GM12878 (cell line): ENCODE data around the gene AKAP14.

ENCODE experiments used
- CBX3 ChIP-seq: fragments of 200-600 bp; sonication (generic); IDR thresholded peaks from 2 replicates; pipeline ENCODE4 v1.6.1; 2016; ENCODE audit warnings: low read depth, borderline replicate concordance
- CREB1 ChIP-seq: IDR thresholded peaks from 2 replicates; pipeline ENCODE4 v1.6.1; 2012; ENCODE audit warnings: low read depth, mild to moderate bottlenecking, inconsistent platforms
- EZH2 ChIP-seq: IDR thresholded peaks from 2 replicates; pipeline ENCODE4 v1.6.1; 2012; ENCODE audit warnings: low read depth, mild to moderate bottlenecking, control low read depth, inconsistent platforms, low read length, borderline replicate concordance; ENCODE audit not compliant: control insufficient read depth
- GABPA ChIP-seq: IDR thresholded peaks from 2 replicates; pipeline ENCODE4 v1.6.1; 2014; ENCODE audit warnings: antibody characterized with exemption, low read depth, mild to moderate bottlenecking, inconsistent platforms
- JUND ChIP-seq: IDR thresholded peaks from 2 replicates; pipeline ENCODE4 v1.6.1; 2012; ENCODE audit warnings: low read depth, mild to moderate bottlenecking, low read length, improper control_type of control experiment, moderate library complexity
- NRF1 ChIP-seq: conservative IDR thresholded peaks from 2 replicates; pipeline ENCODE4 v1.6.1; 2011; ENCODE audit warnings: mild to moderate bottlenecking, low read depth, low read length, improper control_type of control experiment
- POLR2AphosphoS2 ChIP-seq: IDR thresholded peaks from 2 replicates; pipeline ENCODE4 v1.6.1; 2011; ENCODE audit warnings: low read depth, mild to moderate bottlenecking, low read length, improper control_type of control experiment, moderate library complexity
- ZNF24 ChIP-seq: fragments of 450-650 bp; IDR thresholded peaks from 2 replicates; pipeline ENCODE4 v1.6.1; 2017; ENCODE audit warnings: antibody characterized with exemption, mild to moderate bottlenecking
- TF ChIP-seq, protein P1 (sequence below): fragments of 450-650 bp; IDR thresholded peaks from 2 replicates; pipeline ENCODE4 v1.6.1; 2016; ENCODE audit warnings: mild to moderate bottlenecking
- TF ChIP-seq, protein P2 (sequence below), 3 experiments: IDR thresholded peaks in 2 of 3; conservative IDR thresholded peaks in 1 of 3; 2 replicates each; pipeline ENCODE4 v1.5.1; 2011; ENCODE audit warnings: low read depth in 3 of 3, low read length in 3 of 3, mild to moderate bottlenecking in 3 of 3, control low read depth in 2 of 3, moderate library complexity in 2 of 3, inconsistent platforms in 1 of 3, mixed read lengths in 1 of 3; ENCODE audit not compliant: control insufficient read depth in 2 of 3, insufficient read depth in 1 of 3; ENCODE audit errors: extremely low read depth in 1 of 3
- TF ChIP-seq, protein P3 (sequence below): IDR thresholded peaks from 2 replicates; pipeline ENCODE4 v1.6.1; 2012; ENCODE audit warnings: low read depth, low read length, improper control_type of control experiment

DNA sequence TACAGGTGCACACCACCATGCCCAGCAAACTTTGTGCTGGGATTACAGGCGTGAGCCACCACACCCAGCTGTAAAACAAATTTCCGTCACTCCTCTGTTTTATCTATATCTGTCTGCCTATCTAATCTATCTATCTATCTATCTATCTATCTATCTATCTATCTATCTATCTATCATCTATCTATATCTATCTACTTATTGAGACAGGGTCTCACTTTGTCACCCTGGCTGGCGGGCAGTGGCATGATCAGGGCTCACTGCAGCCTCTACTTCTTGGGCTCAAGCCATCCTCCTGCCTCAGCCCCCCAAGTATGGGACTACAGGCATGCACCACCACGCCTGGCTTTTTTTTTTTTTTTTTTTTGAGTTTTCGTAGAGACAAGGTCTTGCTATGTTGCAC lies 20.6 kb downstream of the AKAP14 start:
- no peak for TF ChIP-seq ZNF24
- TF ChIP-seq GABPA: no peak
- TF ChIP-seq, protein P1, sequence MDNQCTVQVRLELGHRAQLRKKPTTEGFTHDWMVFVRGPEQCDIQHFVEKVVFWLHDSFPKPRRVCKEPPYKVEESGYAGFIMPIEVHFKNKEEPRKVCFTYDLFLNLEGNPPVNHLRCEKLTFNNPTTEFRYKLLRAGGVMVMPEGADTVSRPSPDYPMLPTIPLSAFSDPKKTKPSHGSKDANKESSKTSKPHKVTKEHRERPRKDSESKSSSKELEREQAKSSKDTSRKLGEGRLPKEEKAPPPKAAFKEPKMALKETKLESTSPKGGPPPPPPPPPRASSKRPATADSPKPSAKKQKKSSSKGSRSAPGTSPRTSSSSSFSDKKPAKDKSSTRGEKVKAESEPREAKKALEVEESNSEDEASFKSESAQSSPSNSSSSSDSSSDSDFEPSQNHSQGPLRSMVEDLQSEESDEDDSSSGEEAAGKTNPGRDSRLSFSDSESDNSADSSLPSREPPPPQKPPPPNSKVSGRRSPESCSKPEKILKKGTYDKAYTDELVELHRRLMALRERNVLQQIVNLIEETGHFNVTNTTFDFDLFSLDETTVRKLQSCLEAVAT: no peak
- TF ChIP-seq, protein P2, sequence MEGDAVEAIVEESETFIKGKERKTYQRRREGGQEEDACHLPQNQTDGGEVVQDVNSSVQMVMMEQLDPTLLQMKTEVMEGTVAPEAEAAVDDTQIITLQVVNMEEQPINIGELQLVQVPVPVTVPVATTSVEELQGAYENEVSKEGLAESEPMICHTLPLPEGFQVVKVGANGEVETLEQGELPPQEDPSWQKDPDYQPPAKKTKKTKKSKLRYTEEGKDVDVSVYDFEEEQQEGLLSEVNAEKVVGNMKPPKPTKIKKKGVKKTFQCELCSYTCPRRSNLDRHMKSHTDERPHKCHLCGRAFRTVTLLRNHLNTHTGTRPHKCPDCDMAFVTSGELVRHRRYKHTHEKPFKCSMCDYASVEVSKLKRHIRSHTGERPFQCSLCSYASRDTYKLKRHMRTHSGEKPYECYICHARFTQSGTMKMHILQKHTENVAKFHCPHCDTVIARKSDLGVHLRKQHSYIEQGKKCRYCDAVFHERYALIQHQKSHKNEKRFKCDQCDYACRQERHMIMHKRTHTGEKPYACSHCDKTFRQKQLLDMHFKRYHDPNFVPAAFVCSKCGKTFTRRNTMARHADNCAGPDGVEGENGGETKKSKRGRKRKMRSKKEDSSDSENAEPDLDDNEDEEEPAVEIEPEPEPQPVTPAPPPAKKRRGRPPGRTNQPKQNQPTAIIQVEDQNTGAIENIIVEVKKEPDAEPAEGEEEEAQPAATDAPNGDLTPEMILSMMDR (IDR thresholded peaks at IDR 0.05 in 2 of 3, conservative IDR thresholded peaks at IDR 0.05 in 1 of 3; ENCODE audit: control insufficient read depth in 2 of 3, extremely low read depth in 1 of 3, insufficient read depth in 1 of 3, low read depth in 3 of 3, low read length in 3 of 3): no peak
- TF ChIP-seq EZH2: no peak
- no peak for TF ChIP-seq CBX3
- no peak for TF ChIP-seq CREB1
- TF ChIP-seq POLR2AphosphoS2: no peak
- TF ChIP-seq, protein P3, sequence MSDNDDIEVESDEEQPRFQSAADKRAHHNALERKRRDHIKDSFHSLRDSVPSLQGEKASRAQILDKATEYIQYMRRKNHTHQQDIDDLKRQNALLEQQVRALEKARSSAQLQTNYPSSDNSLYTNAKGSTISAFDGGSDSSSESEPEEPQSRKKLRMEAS: no peak
- TF ChIP-seq JUND: no peak
- no peak for TF ChIP-seq NRF1
